ENCODE data around the gene EGFLAM. TPM values are rescaled to one million over a fixed set of nuclear protein-coding genes. Genes with fewer than 3 reads are reported as not detected.

Gene EGFLAM
- total and polyA plus RNA-seq, 2 of the 4 experiments (the other 2 are of a cell fraction) = 0.77 to 1.1 TPM

DNA sequence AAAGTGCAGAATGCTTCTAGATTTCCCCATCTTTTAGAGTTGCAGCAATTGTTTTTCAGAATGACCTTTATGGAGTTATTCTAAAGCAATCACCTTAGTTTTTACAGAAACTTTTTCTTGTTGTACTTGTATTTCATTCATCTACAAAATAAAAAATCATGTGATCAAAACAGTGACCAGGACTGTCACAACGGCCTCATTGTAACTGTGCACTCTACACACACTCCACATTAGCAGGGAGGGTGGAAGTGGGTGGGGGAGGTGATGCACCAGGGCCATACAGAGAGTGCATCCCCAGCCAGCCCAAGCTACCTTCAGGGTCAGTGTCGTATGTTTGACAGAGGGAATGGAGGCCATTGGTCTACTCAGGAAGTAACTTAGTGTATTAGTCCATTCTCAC, 26.9 kb downstream of the EGFLAM start:
- H3K18ac ChIP-seq (ENCODE audit: low read depth, low read length) = no peak overlapping the region
- no peak overlapping the region for H2AK9ac ChIP-seq (replicated peaks; ENCODE audit: low read depth, low read length, poor library complexity)
- H3K27me3 ChIP-seq (ENCODE audit: control insufficient read depth, insufficient read depth, low read length) = peaks cover 2% of the 10 kb centered on the region; the same call in 1 of the 2 replicates
- H3K36me3 ChIP-seq (ENCODE audit: control insufficient read depth, insufficient read depth, low read length) = no peaks in the 10 kb centered on the region
- no peak overlapping the region for H3K4me2 ChIP-seq (ENCODE audit: low read depth, low read length)
- H3K9me1 ChIP-seq (ENCODE audit: insufficient read depth, low read length) = no peaks in the 10 kb centered on the region
- H2BK15ac ChIP-seq (ENCODE audit: low read depth, low read length) = no peak overlapping the region
- ChIA-PET POLR2A (ENCODE audit: unreplicated experiment) (no interaction called here), CTCF (no interaction called here)
- no peak overlapping the region for H4K91ac ChIP-seq (ENCODE audit: insufficient read depth, low read depth, low read length)
- no peak overlapping the region for H2BK20ac ChIP-seq (ENCODE audit: low read depth, low read length)
- no peak overlapping the region for H2BK5ac ChIP-seq (ENCODE audit: low read depth, low read length, poor library complexity, severe bottlenecking)
- no peak overlapping the region for H3K56ac ChIP-seq (ENCODE audit: extremely low read depth, insufficient read depth, low read length)
- intact Hi-C loops (cut with micrococcal nuclease) (no loop called here), dilution Hi-C loops (cut with HindIII; ENCODE audit: low sequenced_read_pairs, unreplicated experiment) (no loop called here), in situ Hi-C loops (cut with MboI; ENCODE audit: low sequenced_read_pairs) (no loop called here)
- H3K4ac ChIP-seq (ENCODE audit: low read depth, low read length) = no peak overlapping the region
- ATAC-seq (ENCODE audit: low read depth) (no peak), DNase-seq (no peak)
- no peaks in the 10 kb centered on the region for H4K20me1 ChIP-seq (ENCODE audit: insufficient read depth, low read length)
- no peaks in the 10 kb centered on the region for H3K79me1 ChIP-seq (ENCODE audit: low read depth in 1 of 2, low read length in 2 of 2)
- H4K8ac ChIP-seq (ENCODE audit: low read depth in 2 of 2, low read length in 2 of 2) = no peak overlapping the region
- H3K27ac ChIP-seq (ENCODE audit: insufficient read depth, low read length) = no peak overlapping the region
- H3K9ac ChIP-seq (ENCODE audit: low read depth, low read length) = no peak overlapping the region
- H2AK5ac ChIP-seq (ENCODE audit: low read depth, low read length) = no peak overlapping the region
- TF ChIP-seq MXI1 (IDR thresholded peaks at IDR 0.05; ENCODE audit: borderline replicate concordance, low read depth, low read length) (no peak), POLR2A (IDR thresholded peaks at IDR 0.05; ENCODE audit: low read depth, low read length) (no peak), MAZ (IDR thresholded peaks at IDR 0.05; ENCODE audit: borderline replicate concordance, low read depth, low read length) (no peak), RFX5 (IDR thresholded peaks at IDR 0.05; ENCODE audit: low read depth, low read length) (no peak), NFE2L2 (IDR thresholded peaks at IDR 0.05; ENCODE audit: low read depth, low read length) (no peak), SMC3 (IDR thresholded peaks at IDR 0.05; ENCODE audit: low read depth, low read length) (no peak), RAD21 (IDR thresholded peaks at IDR 0.05; ENCODE audit: low read length) (no peak), MAFK (IDR thresholded peaks at IDR 0.05; ENCODE audit: low read depth, low read length) (no peak), CEBPB (IDR thresholded peaks at IDR 0.05; ENCODE audit: low read depth, low read length) (no peak), RCOR1 (IDR thresholded peaks at IDR 0.05; ENCODE audit: insufficient replicate concordance, low read length) (no peak), FOS (IDR thresholded peaks at IDR 0.05; ENCODE audit: low read depth, low read length) (no peak), BHLHE40 (IDR thresholded peaks at IDR 0.05; ENCODE audit: low read depth, low read length) (no peak), CHD1 (IDR thresholded peaks at IDR 0.05; ENCODE audit: low read depth, low read length) (no peak)
- TF ChIP-seq, protein P1, sequence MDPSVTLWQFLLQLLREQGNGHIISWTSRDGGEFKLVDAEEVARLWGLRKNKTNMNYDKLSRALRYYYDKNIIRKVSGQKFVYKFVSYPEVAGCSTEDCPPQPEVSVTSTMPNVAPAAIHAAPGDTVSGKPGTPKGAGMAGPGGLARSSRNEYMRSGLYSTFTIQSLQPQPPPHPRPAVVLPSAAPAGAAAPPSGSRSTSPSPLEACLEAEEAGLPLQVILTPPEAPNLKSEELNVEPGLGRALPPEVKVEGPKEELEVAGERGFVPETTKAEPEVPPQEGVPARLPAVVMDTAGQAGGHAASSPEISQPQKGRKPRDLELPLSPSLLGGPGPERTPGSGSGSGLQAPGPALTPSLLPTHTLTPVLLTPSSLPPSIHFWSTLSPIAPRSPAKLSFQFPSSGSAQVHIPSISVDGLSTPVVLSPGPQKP (IDR thresholded peaks at IDR 0.05; ENCODE audit: borderline replicate concordance, low read depth, low read length) = no peak
- TF ChIP-seq, protein P2, sequence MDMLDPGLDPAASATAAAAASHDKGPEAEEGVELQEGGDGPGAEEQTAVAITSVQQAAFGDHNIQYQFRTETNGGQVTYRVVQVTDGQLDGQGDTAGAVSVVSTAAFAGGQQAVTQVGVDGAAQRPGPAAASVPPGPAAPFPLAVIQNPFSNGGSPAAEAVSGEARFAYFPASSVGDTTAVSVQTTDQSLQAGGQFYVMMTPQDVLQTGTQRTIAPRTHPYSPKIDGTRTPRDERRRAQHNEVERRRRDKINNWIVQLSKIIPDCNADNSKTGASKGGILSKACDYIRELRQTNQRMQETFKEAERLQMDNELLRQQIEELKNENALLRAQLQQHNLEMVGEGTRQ (IDR thresholded peaks at IDR 0.05; ENCODE audit: low read depth, low read length) = no peak
- TF ChIP-seq, protein P3, sequence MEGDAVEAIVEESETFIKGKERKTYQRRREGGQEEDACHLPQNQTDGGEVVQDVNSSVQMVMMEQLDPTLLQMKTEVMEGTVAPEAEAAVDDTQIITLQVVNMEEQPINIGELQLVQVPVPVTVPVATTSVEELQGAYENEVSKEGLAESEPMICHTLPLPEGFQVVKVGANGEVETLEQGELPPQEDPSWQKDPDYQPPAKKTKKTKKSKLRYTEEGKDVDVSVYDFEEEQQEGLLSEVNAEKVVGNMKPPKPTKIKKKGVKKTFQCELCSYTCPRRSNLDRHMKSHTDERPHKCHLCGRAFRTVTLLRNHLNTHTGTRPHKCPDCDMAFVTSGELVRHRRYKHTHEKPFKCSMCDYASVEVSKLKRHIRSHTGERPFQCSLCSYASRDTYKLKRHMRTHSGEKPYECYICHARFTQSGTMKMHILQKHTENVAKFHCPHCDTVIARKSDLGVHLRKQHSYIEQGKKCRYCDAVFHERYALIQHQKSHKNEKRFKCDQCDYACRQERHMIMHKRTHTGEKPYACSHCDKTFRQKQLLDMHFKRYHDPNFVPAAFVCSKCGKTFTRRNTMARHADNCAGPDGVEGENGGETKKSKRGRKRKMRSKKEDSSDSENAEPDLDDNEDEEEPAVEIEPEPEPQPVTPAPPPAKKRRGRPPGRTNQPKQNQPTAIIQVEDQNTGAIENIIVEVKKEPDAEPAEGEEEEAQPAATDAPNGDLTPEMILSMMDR (conservative IDR thresholded peaks at IDR 0.05; ENCODE audit: low read depth, low read length) = no peak
- no peaks in the 10 kb centered on the region for H3K4me1 ChIP-seq (ENCODE audit: control insufficient read depth, insufficient read depth, low read length)
- no peak overlapping the region for H3K14ac ChIP-seq (replicated peaks; ENCODE audit: low read depth, low read length)
- no peak overlapping the region for H2AFZ ChIP-seq (replicated peaks; ENCODE audit: low read length, poor library complexity)
- no peak overlapping the region for H2BK120ac ChIP-seq (ENCODE audit: low read depth, low read length)
- H3K23ac ChIP-seq (ENCODE audit: low read depth, low read length) = no peak overlapping the region
- H3K4me3 ChIP-seq (ENCODE audit: insufficient read depth, low read depth, low read length) = no peak overlapping the region
- no peak overlapping the region for H4K5ac ChIP-seq (ENCODE audit: low read depth, low read length)
- H3K9me3 ChIP-seq (ENCODE audit: control insufficient read depth, insufficient read depth, low read length) = no peaks in the 10 kb centered on the region
- BruUV-seq (replicated peaks) = no TSS peak
- WGBS, 2 experiments (ENCODE audit: extremely low coverage in 2 of 2, insufficient read length in 1 of 2) = no CpG with 5 or more reads among the region's 2 CpGs

Measured in IMR-90 (cell line).